Subcutaneous adipose tissue (tissue), 4 donors: ENCODE results near the gene GALNT14. TPM values are rescaled to one million over a fixed set of nuclear protein-coding genes. Genes with fewer than 3 reads are reported as not detected.

Experiments
- CTCF ChIP-seq: fragments of 450-650 bp; IDR thresholded peaks from one replicate; pipeline ENCODE4 v1.5.1; 2016; ENCODE audit warnings: low read depth, mild to moderate bottlenecking, control low read depth, antibody characterized with exemption, moderate library complexity
- total RNA-seq, 4 donors: library from RNA; depleted of rRNA; stranded (reverse); fragments of >200 nt; gene quantifications; one replicate each; pipeline ENCODE4 v1.1.0, GENCODE V29; 2016

GALNT14 gene
- total RNA-seq, 4 donors from 2014 or later, result 0.66 to 1.1 (median 0.90) TPM

- no peak for TF ChIP-seq CTCF
Measured at GRCh38 chr2:31053929-31054782, 84.1 kb downstream of the GALNT14 start.

GRCh38 chr2:31052284-31052683, 86.0 kb downstream of the GALNT14 start:
- no peak for TF ChIP-seq CTCF

GRCh38 chr2:31051258-31052140, 86.7 kb downstream of the GALNT14 start:
- TF ChIP-seq CTCF, result no peak

GRCh38 chr2:31049916-31050588, 88.2 kb downstream of the GALNT14 start:
- no peak for TF ChIP-seq CTCF

GRCh38 chr2:31049264-31049663, 89.0 kb downstream of the GALNT14 start:
- TF ChIP-seq CTCF, result no peak

- TF ChIP-seq CTCF, result no peak
Measured at GRCh38 chr2:31047599-31047998, 90.6 kb downstream of the GALNT14 start.
